ENCODE measurements around the gene SORBS1.

GRCh38 chr10:95477175-95477520, 84.0 kb downstream of the SORBS1 start:
- TF ChIP-seq CTCF (IDR thresholded peaks at IDR 0.05; ENCODE audit: poor library complexity) = no peak
- no peak for TF ChIP-seq EZH2phosphoT487 (IDR thresholded peaks at IDR 0.05; ENCODE audit: low read depth, severe bottlenecking, unreplicated experiment)
- no peak for TF ChIP-seq EZH2 (IDR thresholded peaks at IDR 0.05; ENCODE audit: borderline replicate concordance)

All from hepatocyte (in vitro differentiated cells).